Retinal pigment epithelial cell (primary cell): ENCODE measurements around the gene RBM19.

Experiments used
- DNase-seq: peaks from one replicate; pipeline ENCODE4 v3.0.0-alpha.2; 2010; ENCODE audit warnings: low read depth
- H3K4me3 ChIP-seq: 2 replicates; pipeline ENCODE4 v1.5.1; 2011; ENCODE audit warnings: mild to moderate bottlenecking, low read length, control low read depth, moderate library complexity
- TF ChIP-seq, protein P1 (sequence below): conservative IDR thresholded peaks from 2 replicates; pipeline ENCODE4 v1.5.1; 2011; ENCODE audit warnings: low read depth, low read length, control low read depth, inconsistent platforms

Gene RBM19, protein sequence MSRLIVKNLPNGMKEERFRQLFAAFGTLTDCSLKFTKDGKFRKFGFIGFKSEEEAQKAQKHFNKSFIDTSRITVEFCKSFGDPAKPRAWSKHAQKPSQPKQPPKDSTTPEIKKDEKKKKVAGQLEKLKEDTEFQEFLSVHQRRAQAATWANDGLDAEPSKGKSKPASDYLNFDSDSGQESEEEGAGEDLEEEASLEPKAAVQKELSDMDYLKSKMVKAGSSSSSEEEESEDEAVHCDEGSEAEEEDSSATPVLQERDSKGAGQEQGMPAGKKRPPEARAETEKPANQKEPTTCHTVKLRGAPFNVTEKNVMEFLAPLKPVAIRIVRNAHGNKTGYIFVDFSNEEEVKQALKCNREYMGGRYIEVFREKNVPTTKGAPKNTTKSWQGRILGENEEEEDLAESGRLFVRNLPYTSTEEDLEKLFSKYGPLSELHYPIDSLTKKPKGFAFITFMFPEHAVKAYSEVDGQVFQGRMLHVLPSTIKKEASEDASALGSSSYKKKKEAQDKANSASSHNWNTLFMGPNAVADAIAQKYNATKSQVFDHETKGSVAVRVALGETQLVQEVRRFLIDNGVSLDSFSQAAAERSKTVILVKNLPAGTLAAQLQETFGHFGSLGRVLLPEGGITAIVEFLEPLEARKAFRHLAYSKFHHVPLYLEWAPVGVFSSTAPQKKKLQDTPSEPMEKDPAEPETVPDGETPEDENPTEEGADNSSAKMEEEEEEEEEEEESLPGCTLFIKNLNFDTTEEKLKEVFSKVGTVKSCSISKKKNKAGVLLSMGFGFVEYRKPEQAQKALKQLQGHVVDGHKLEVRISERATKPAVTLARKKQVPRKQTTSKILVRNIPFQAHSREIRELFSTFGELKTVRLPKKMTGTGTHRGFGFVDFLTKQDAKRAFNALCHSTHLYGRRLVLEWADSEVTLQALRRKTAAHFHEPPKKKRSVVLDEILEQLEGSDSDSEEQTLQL

DNA sequence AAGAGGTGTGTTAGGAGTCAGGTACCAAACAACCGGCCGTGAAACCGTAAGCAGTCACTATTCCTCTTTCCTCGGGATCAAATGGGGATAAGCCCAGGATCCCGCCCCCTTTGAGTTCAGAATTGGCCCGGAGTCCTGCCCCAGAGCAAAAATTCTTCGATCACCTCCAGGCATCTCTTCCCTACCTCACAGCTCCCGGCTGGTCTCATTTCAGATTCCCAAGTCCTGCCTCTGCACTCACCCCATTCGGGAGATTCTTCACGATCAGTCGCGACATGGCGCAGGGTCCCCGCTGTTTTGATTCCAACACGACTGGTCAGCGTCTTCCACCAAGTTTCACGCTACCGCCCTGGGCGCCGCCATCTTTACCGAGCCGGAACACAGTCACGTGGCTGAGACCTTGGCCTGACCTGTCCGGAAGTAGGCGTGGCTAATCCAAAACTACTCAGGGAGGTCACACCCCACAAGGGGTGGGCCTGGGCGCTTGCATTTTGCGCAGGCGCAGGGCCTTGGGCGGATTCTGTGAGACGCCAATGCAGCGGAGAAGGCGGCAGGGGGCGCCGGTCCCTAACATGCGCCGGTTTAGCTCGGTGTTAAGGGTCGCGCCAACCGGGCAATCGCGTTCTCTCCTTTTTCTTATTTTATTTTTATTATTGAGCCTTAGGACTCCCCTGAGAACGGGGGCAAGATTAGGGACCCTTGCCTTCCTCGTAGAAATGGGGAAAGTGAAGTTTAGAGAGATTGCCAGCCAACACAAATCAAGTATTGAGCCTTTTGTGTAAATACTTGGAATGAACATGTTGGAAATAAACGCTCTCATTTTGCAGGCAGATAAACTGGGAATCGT, at the start of gene RBM19:
TSS of gene RBM19 (minus strand) at position 375 of the 847 bp plus-strand sequence. CDS start at position 277, 98 bp downstream.
- DNase-seq = peak; percentile 89
- peak within 1 kb of the TSS; percentile 98 for H3K4me3 ChIP-seq
- TF ChIP-seq, protein P1, sequence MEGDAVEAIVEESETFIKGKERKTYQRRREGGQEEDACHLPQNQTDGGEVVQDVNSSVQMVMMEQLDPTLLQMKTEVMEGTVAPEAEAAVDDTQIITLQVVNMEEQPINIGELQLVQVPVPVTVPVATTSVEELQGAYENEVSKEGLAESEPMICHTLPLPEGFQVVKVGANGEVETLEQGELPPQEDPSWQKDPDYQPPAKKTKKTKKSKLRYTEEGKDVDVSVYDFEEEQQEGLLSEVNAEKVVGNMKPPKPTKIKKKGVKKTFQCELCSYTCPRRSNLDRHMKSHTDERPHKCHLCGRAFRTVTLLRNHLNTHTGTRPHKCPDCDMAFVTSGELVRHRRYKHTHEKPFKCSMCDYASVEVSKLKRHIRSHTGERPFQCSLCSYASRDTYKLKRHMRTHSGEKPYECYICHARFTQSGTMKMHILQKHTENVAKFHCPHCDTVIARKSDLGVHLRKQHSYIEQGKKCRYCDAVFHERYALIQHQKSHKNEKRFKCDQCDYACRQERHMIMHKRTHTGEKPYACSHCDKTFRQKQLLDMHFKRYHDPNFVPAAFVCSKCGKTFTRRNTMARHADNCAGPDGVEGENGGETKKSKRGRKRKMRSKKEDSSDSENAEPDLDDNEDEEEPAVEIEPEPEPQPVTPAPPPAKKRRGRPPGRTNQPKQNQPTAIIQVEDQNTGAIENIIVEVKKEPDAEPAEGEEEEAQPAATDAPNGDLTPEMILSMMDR = peak; percentile 90

DNA sequence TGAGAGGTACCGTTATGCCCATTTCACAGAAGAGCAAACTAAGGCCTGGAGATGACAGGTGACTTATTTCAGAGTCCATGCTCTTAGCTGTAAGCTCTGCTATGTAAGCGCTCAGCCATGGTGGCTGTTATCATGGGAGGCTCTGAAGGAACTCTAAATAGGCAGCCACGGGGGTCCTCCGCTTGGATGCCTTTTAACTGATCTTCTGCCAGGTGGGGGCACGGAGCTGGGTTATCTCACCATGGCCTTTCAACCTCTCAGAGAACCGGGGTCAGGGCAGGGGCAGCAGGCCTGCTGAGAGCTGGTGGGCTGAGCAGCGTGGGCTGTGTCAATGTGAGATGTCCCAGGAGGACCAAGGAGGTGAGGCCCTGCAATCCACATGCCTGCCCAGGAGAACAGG, 49.7 kb upstream of the RBM19 start:
- TF ChIP-seq, protein P1 = no peak
- no peak for DNase-seq

DNA sequence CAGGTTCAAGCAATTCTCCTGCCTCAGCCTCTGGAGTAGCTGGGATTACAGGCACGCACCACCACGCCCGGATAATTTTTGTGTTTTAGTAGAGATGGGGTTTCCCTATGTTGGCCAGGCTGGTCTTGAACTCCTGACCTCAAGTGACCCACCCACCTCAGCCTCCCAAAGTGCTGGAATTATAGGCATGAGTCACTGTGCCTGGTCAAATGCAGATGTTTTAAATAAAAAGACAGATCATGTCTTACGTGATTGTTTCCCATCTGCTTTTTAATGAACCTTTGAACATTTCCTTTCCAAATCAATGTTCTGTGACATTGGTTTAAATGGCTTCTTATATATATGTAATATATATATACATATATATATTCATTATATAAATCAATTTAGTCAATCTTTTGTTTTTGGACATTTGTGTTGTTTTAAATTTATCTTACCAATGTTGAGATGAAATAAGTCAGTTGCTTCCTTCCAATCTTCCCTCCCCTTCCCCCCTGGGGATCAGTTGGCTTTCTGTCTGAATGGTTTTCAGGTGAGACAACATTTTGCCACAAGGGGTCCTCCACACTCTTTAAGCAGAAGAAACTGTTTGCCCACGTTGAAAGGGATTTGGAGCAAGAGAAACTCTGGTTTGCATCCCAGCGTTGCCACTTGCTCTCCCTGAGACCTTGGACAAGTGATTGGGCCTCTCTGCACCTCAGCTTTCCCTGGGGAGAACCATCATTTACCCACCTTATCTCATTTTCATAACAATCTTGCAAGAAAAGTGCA, 47.6 kb upstream of the RBM19 start:
- no peak for DNase-seq
- TF ChIP-seq, protein P1 = no peak
- no peak overlapping the region for H3K4me3 ChIP-seq

More for the DNA sequence above, 49.7 kb upstream of the RBM19 start:
- H3K4me3 ChIP-seq = no peak overlapping the region

DNA sequence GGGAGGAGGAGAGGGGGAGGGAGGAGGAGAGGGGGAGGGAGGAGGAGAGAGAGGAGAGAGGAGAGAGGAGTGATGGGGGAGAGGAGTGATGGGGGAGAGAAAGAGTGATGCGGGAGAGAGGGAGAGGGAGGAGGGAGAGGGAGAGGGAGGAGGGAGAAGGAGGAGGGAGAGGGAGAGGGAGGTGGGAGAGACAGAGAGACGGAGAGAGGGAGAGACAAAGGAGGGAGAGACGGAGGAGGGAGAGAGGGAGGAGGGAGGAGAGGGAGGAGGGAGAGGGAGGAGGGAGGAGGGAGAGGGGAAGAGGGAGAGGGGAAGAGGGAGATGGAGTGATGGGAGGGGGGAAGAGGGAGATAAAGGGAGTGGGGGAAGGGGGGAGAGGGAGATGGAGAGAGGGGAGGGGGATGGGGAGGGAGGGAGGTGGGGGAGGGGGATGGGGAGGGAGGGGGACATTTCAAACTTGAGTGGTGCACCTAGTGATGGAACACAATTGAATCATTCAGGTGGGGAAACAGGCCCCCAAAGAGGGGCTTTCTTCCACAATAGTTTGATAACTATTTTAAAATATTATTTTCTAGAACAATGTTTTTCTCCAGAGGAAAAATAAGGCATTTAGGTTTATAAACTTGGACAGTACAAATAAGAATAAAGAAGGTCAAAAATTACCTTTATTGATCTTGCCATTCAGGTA, 46.8 kb upstream of the RBM19 start:
- no peak overlapping the region for H3K4me3 ChIP-seq
- TF ChIP-seq, protein P1 = no peak
- no peak for DNase-seq

DNA sequence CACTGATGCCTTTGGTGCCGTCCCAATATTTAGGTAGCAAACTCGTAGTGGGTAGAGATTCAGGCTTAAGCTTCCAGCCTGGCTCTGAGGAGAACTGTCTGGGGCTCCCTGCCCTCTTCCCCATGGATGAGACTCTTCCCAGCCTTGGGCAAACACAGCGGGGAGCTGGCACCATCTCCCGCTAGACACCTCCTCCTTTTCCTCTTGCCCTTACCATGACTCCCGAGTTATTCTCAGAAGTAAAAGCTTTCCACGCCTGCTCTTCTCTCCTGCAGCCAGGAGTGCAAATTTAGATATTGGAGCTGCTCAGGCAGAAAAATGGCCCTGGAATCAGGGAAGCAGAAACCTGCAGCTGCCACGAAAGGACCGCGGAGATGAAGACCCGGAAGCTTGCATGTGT, 45.6 kb upstream of the RBM19 start:
- TF ChIP-seq, protein P1 = no peak
- no peak for DNase-seq
- H3K4me3 ChIP-seq = no peak overlapping the region
